ENCODE measurements around the gene VSNL1. TPM values are rescaled to one million over a fixed set of nuclear protein-coding genes. Genes with fewer than 3 reads are reported as not detected.

Gene VSNL1
- polyA plus RNA-seq, 4 donors: 4.4 to 6.1 (median 5.2) TPM

DNA sequence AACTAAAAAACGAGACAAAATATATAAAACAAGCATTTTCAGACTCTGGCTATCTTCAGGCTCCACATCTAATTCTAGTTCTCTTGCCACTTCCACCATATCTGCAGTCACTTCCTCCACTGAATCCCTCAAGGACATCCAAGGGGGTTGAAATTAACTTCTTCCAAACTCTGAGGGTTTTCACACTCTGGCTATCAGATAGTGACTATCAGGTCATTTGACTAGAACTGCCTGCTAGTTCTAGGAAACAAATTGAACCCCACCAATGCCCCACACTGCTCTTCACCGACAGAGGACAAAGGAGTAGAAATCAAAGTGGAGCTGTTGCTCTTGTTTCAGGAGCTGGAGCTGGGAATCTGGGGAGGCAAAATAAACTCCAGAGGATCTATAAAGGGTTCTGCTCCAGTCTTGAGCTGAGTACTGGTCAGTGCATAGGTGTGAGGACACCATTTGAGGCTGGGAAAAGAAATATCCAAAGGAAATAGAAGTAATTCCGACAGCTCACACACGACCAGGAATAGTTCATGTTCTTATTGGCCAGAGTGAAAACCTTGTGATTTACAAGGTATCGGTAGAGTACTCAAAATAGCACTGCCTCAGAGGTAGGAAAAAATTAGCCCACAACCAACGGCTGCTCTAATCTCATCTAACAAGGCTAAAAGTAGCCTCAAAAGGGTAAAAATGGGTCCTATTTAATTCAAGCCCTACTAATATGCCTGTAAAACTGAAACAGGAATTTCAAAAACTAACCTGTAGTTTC lies 141.8 kb downstream of the VSNL1 start:
- no peak for DNase-seq (ENCODE audit: low read depth in 4 of 4, low spot score in 3 of 4)

DNA sequence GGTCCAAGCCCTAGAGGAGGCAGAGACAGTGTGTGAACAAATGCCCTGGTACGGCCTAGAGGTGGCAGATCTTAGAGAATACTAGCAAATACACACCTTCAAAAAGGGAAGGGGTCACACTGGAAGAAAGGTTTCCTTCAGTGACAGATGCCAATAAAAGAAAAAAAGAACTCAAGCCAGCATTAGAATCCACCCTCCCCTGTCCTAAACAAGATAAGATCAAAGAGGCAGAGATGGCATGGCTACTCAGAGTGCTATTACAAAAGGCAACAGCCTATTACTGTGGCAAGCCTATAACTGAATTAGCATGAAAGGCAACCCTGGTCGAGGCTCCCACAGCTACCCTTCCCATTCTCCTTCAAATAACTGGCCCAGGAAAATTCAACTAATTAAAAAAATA lies 143.5 kb downstream of the VSNL1 start:
- DNase-seq (ENCODE audit: low read depth in 4 of 4, low spot score in 3 of 4): no peak

DNA sequence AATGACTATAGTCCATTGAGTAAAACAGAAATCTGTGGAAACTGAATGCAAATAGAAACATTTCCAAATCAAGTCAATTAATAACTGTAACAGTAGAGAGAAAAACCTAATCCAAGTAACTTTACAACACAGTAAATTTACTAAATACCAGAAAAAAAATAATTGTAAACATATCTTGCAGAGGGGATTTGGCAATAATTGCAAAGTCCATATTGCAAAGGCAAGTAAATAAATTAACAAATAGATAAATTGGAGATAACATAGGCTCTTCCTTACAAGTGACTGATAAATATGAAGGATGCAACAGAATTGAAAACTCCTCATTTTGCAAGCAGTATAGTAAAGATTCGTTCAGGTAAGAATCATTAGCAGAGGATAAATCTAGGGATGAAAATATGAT lies 148.1 kb downstream of the VSNL1 start:
- DNase-seq (ENCODE audit: low read depth in 4 of 4, low spot score in 3 of 4): no peak

DNA sequence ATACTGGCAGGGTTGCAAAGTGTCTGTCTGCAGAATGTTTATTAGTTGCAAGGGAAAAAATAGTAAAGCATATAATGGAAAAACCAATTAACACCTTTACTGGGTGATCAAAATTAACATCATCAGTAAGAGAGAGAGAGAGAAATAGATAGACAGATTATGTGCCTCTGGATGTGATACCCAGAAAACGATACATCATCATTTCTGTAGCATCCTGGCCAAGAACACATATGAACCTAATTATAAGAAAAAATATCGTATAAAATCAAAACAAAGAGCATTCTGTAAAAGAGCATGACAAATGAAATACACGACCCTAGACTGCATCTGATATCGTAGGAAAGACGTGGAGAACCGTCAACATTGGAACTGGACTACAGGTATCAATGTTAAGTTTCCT lies 148.5 kb downstream of the VSNL1 start:
- DNase-seq (ENCODE audit: low read depth in 4 of 4, low spot score in 3 of 4): no peak

DNA sequence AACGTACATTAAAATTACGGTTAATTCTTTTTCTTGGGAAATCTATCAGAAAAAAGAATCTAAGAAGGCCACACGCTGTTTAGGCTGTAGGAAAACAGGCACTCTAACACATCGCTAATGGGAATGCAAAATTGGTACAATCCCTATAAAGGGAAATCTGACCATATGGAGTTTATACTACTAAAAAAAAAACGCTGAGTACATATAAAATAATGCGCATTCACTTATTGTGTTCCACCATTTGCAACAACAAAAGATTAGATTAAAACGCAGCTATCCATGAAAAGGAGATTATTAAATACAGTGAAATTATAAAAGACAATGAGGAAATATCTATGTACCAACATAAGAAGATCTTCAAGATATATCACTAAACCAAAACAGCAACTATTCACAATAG lies 150.3 kb downstream of the VSNL1 start:
- DNase-seq (ENCODE audit: low read depth in 4 of 4, low spot score in 3 of 4): no peak

Other genes with a start within 250 kb of the VSNL1 start
- gene RAD51AP2, start 22.3 kb upstream of the VSNL1 start, polyA plus RNA-seq (ENCODE audit: insufficient read length in 4 of 4): under 1 TPM; 0.12 to 0.21 (median 0.21) TPM
- 10 to 100 TPM; 27.7 to 42.5 (median 40.2) TPM for gene SMC6, start 213.1 kb downstream of the VSNL1 start, polyA plus RNA-seq (ENCODE audit: insufficient read length in 4 of 4)
- gene GEN1, start 213.4 kb downstream of the VSNL1 start, polyA plus RNA-seq (ENCODE audit: insufficient read length in 4 of 4): 10 to 100 TPM in 3 of 4 donors, 1 to 10 TPM in 1; 8.6 to 18.4 (median 14.4) TPM

All from left renal pelvis (tissue), 4 donors.